Measurements from ENCODE around the gene PML.

The PML gene

GRCh38 chr15:74032606-74033561, 38.4 kb downstream of the PML start:
- Histone ChIP-seq H3K36me3 (replicated peaks) (peaks cover 54% of the 10 kb centered on the region), H3K27ac (no peak overlapping the region), H3K27me3 (replicated peaks) (no peaks in the 10 kb centered on the region), H3K4me3 (ENCODE audit: low read depth, low read length) (no peak overlapping the region)
- DNase-seq = no peak
- in situ Hi-C loops (cut with HindIII; ENCODE audit: low pct_ligation_motif_present, low sequenced_read_pairs) = no loop called here
- TF ChIP-seq CTCF (IDR thresholded peaks at IDR 0.05; ENCODE audit: low read depth, low read length, missing control alignments) = no peak

- in situ Hi-C loops (cut with HindIII; ENCODE audit: low pct_ligation_motif_present, low sequenced_read_pairs) = no loop called here
Observed at GRCh38 chr15:74034206-74034755, 39.8 kb downstream of the PML start.

GRCh38 chr15:74035121-74036017, 40.9 kb downstream of the PML start:
- Histone ChIP-seq H3K36me3 (replicated peaks) (peaks cover 46% of the 10 kb centered on the region), H3K4me3 (ENCODE audit: low read depth, low read length) (no peak overlapping the region), H3K27me3 (replicated peaks) (no peaks in the 10 kb centered on the region), H3K27ac (no peak overlapping the region)
- in situ Hi-C loops (cut with HindIII; ENCODE audit: low pct_ligation_motif_present, low sequenced_read_pairs) = no loop called here
- no peak for TF ChIP-seq CTCF (IDR thresholded peaks at IDR 0.05; ENCODE audit: low read depth, low read length, missing control alignments)
- DNase-seq = no peak

More at GRCh38 chr15:74034206-74034755, 39.8 kb downstream of the PML start:
- TF ChIP-seq CTCF (IDR thresholded peaks at IDR 0.05; ENCODE audit: low read depth, low read length, missing control alignments) = no peak
- peaks cover 46% of the 10 kb centered on the region for H3K36me3 ChIP-seq (replicated peaks)
- no peak overlapping the region for H3K27ac ChIP-seq
- no peak overlapping the region for H3K4me3 ChIP-seq (ENCODE audit: low read depth, low read length)
- no peaks in the 10 kb centered on the region for H3K27me3 ChIP-seq (replicated peaks)
- no peak for DNase-seq

- peaks cover 46% of the 10 kb centered on the region for H3K36me3 ChIP-seq (replicated peaks)
- H3K27ac ChIP-seq = no peak overlapping the region
- H3K27me3 ChIP-seq (replicated peaks) = no peaks in the 10 kb centered on the region
- in situ Hi-C loops (cut with HindIII; ENCODE audit: low pct_ligation_motif_present, low sequenced_read_pairs) = no loop called here
- peak; percentile 86 for TF ChIP-seq CTCF (IDR thresholded peaks at IDR 0.05; ENCODE audit: low read depth, low read length, missing control alignments)
- peak; percentile 54 for DNase-seq
- no peak overlapping the region for H3K4me3 ChIP-seq (ENCODE audit: low read depth, low read length)
Observed at GRCh38 chr15:74036271-74037170, 42.0 kb downstream of the PML start.

Data from brain microvascular endothelial cell (primary cell).